Prostate gland (tissue), 2 donors: ENCODE data around the gene ZFP1. TPM values are rescaled to one million over a fixed set of nuclear protein-coding genes. Genes with fewer than 3 reads are reported as not detected.
"Not testable (repeated sequence)": the region's sequence is repeated elsewhere in the genome, so short reads cannot be mapped to it uniquely, and the experiment has no call there.

Experiments used
- DNase-seq: peaks from one replicate; pipeline ENCODE4 v3.0.0-alpha.2; 2019; ENCODE audit warnings: low spot score
- H3K27ac ChIP-seq, 2 donors: fragments of 200-600 bp; sonication (generic); 2 replicates each; pipeline ENCODE4 v1.5.1; 2017 to 2019
- H3K27me3 ChIP-seq: fragments of 200-600 bp; sonication (generic); replicated peaks from 2 replicates; pipeline ENCODE4 v1.5.1; 2019; ENCODE audit not compliant: insufficient read depth
- H3K36me3 ChIP-seq, 2 donors: fragments of 200-600 bp; sonication (generic); 1 replicate in 1 of 2; 2 replicates in 1 of 2; pipeline versions ENCODE4 v1.5.1 to v1.8.1; 2017 to 2019
- H3K4me1 ChIP-seq: fragments of 200-600 bp; sonication (generic); replicated peaks from 2 replicates; pipeline ENCODE4 v1.5.1; 2019
- H3K4me3 ChIP-seq, 2 donors: fragments of 200-600 bp; sonication (generic); 2 replicates each; pipeline ENCODE4 v1.5.1; 2017 to 2019
- H3K9me3 ChIP-seq: fragments of 200-600 bp; sonication (generic); 2 replicates; pipeline ENCODE4 v1.5.1; 2017
- CTCF ChIP-seq, 4 experiments: fragments of 200-600 bp in 2 of 4; fragments of 450-650 bp in 2 of 4; sonication (generic) in 2 of 4; IDR thresholded peaks; 1 replicate in 3 of 4; 2 replicates in 1 of 4; pipeline ENCODE4 v1.5.1; 2016 to 2019; ENCODE audit warnings: antibody characterized with exemption in 4 of 4, mild to moderate bottlenecking in 2 of 4, moderate library complexity in 2 of 4
- POLR2A ChIP-seq: fragments of 450-650 bp; IDR thresholded peaks from one replicate; pipeline ENCODE4 v1.6.1; 2016; ENCODE audit warnings: antibody characterized with exemption, mild to moderate bottlenecking
- POLR2AphosphoS5 ChIP-seq: sonication (generic); formaldehyde crosslinking; IDR thresholded peaks from one replicate; pipeline ENCODE4 v1.6.1; 2017; ENCODE audit warnings: antibody characterized with exemption
- WGBS: methylation state at CpG from one replicate; pipeline ENCODE4 v1.1.5; 2018; 5-methylcytosine and 5-hydroxymethylcytosine counted together
- intact Hi-C: fragments of 100-400 bp; cut with DNase I; formaldehyde crosslinking; loops from one replicate; pipeline ENCODE4 v1.14.2; 2022
- total RNA-seq, 2 donors: library from RNA; depleted of rRNA; stranded (reverse); fragments of >200 nt; gene quantifications; one replicate each; pipeline ENCODE4 v1.1.0, GENCODE V29; 2016

Gene ZFP1
- total RNA-seq, 2 donors from 2014 or later: 9.8 to 10.3 TPM

- WGBS: 48% methylated on average over 4 of the region's 4 CpGs
- intact Hi-C loops: no loop called here
- Histone ChIP-seq H3K4me3 (no peak overlapping the region), H3K27me3 (no peaks in the 10 kb centered on the region), H3K36me3 (no peaks in the 10 kb centered on the region), H3K27ac (no peak overlapping the region), H3K9me3 (no peaks in the 10 kb centered on the region), H3K4me1 (no peaks in the 10 kb centered on the region)
- no peak for TF ChIP-seq POLR2AphosphoS5
- no peak for DNase-seq
Observed at GRCh38 chr16:75127713-75128415, 20.5 kb upstream of the ZFP1 start.

DNA sequence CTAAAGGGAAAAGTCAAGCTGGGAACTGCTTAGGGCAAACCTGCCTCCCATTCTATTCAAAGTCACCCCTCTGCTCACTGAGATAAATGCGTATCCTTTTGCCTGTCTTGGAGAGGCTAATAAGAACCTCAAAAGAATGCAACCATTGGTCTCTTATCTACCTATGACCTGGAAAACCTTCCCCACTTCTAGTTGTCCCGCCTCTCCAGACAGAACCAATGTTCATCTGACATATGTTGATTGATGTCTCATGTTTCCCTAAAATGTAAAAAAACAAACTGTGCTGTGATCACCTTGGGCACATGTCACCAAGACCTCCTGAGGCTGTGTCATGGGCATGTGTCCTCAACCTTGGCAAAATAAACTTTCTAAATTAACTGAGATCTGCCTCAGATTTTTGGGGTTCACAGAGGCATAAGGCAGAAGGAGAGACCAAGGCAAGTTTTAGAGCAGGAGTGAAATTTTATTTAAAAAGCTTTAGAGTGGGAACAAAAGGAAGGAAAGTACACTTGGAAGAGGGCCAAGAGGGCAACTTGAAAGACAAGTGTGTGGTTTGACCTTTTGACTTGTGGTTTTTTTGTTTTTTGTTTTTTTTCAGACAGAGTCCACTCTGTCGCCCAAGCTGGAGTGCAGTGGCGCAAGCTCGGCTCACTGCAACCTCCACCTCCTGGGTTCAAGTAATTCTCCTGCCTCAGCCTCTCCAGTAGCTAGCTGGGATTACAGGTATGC, 18.7 kb upstream of the ZFP1 start:
- H3K27ac ChIP-seq, H3K9me3 ChIP-seq, H3K4me1 ChIP-seq, H3K4me3 ChIP-seq, intact Hi-C loops, DNase-seq, H3K36me3 ChIP-seq, H3K27me3 ChIP-seq: not testable (repeated sequence)
- WGBS: 66% methylated on average over 5 of the region's 5 CpGs

DNA sequence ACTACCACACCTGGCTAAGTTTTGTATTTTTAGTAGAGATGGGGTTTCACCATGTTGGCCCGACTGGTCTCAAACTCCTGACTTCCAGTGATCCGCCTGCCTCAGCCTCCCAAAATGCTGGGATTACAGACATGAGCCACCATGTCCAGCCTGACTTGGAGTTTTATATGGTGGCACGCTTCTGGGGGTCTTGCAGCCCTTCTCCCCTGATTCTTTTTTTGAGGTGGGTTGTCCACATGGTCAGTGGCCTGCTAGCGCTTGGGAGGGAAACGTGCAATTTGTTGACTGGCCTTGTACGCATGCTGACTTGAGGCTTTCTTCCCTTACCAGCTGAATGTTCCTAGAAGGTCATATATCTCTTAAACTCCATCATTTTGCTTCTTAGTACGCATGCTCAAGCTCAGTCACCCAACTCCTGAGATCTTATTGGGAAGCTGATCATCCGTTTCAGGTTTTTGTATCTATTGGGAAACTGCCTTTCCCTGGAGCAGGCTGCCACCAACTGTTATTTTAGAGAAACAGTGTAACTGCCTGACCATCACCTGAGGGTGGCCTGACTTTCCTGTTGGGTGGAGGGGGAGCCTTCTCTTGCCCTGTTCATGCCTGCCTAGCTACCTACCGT, 18.1 kb upstream of the ZFP1 start:
- WGBS: 69% methylated on average over 9 of the region's 9 CpGs
- intact Hi-C loops: no loop called here
- Histone ChIP-seq H3K27me3 (no peaks in the 10 kb centered on the region), H3K27ac (no peak overlapping the region), H3K36me3 (no peaks in the 10 kb centered on the region), H3K4me1 (no peaks in the 10 kb centered on the region), H3K9me3 (no peaks in the 10 kb centered on the region), H3K4me3 (no peak overlapping the region)
- no peak for DNase-seq
- no peak for TF ChIP-seq POLR2AphosphoS5
- no peak for TF ChIP-seq CTCF (IDR thresholded peaks at IDR 0.05)
- no peak for TF ChIP-seq POLR2A

- intact Hi-C loops: no loop called here
- WGBS: 70% methylated on average over 7 of the region's 7 CpGs
- no peak for TF ChIP-seq POLR2A
- no peak for TF ChIP-seq CTCF (IDR thresholded peaks at IDR 0.05)
- TF ChIP-seq POLR2AphosphoS5: no peak
Observed at GRCh38 chr16:75131081-75131480, 17.2 kb upstream of the ZFP1 start.

GRCh38 chr16:75138233-75138632, 10.1 kb upstream of the ZFP1 start:
- no peak overlapping the region for H3K27ac ChIP-seq
- TF ChIP-seq CTCF (IDR thresholded peaks at IDR 0.05) (no peak), POLR2AphosphoS5 (no peak), POLR2A (no peak)
- H3K4me3 ChIP-seq: no peak overlapping the region
- no peak for DNase-seq
- H3K4me1 ChIP-seq: no peaks in the 10 kb centered on the region
- WGBS: 71% methylated on average over 8 of the region's 8 CpGs
- H3K36me3 ChIP-seq: no peaks in the 10 kb centered on the region
- intact Hi-C loops: no loop called here
- no peaks in the 10 kb centered on the region for H3K27me3 ChIP-seq
- no peaks in the 10 kb centered on the region for H3K9me3 ChIP-seq

More at GRCh38 chr16:75131081-75131480, 17.2 kb upstream of the ZFP1 start:
- Histone ChIP-seq H3K4me1 (no peaks in the 10 kb centered on the region), H3K4me3 (no peak overlapping the region), H3K36me3 (no peaks in the 10 kb centered on the region), H3K9me3 (no peaks in the 10 kb centered on the region), H3K27ac (no peak overlapping the region), H3K27me3 (no peaks in the 10 kb centered on the region)
- no peak for DNase-seq
